ENCODE measurements around the gene HYDIN.

The HYDIN gene

GRCh38 chr16:71230122-71230845 lies at the start of gene HYDIN:
Gene HYDIN, minus strand, starts transcription at chr16:71230722. Its CDS starts 43,827 bp downstream, at chr16:71186895.
- no peak for DNase-seq (ENCODE audit: low read depth in 2 of 2)

GRCh38 chr16:71276589-71277334 lies 46.2 kb upstream of the HYDIN start:
- no peak for DNase-seq (ENCODE audit: low read depth in 2 of 2)

GRCh38 chr16:71273384-71273783 lies 42.9 kb upstream of the HYDIN start:
- no peak for DNase-seq (ENCODE audit: low read depth in 2 of 2)

GRCh38 chr16:71264299-71264698 lies 33.8 kb upstream of the HYDIN start:
- no peak for DNase-seq (ENCODE audit: low read depth in 2 of 2)

DNA sequence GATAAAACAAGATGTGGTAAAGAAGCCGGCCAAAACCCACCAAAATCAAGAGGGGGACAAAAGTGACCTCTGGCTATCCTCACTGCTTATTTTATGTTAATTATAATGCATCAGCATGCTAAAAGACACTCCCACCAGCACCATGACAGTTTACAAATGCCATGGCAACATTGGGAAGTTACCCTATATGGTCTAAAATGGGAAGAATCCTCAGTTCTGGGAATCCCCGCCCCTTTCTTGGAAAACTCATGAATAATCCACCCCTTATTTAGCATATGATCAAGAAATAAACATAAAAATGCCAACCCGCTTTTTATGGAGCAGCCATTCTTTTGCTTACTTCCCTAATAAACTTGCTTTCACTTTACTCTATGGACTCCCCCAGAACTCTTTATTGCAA lies 33.1 kb upstream of the HYDIN start:
- no peak for DNase-seq (ENCODE audit: low read depth in 2 of 2)

- no peak for DNase-seq (ENCODE audit: low read depth in 2 of 2)
Measured at GRCh38 chr16:71262391-71262790, 31.9 kb upstream of the HYDIN start.

DNA sequence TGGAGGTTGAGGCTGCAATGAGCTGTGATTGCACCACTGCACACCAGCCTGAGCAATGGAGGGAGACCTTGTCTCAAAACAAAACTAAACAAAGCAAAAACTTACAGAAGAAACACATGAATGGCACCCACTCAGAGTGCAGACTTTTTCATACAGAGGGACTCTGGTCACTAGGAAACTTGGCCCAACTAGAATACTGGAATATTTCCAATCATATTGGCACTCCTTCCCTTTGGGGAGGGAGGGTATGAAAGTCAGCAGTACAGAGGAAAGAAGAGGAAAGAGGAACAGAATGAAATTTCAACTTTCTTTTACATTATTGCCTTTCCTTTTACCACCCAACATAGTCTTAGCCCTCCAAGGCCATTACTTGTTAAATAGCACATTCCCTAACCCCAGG lies 30.5 kb upstream of the HYDIN start:
- DNase-seq (ENCODE audit: low read depth in 2 of 2): no peak

GRCh38 chr16:71259086-71259485 lies 28.6 kb upstream of the HYDIN start:
- no peak for DNase-seq (ENCODE audit: low read depth in 2 of 2)

DNA sequence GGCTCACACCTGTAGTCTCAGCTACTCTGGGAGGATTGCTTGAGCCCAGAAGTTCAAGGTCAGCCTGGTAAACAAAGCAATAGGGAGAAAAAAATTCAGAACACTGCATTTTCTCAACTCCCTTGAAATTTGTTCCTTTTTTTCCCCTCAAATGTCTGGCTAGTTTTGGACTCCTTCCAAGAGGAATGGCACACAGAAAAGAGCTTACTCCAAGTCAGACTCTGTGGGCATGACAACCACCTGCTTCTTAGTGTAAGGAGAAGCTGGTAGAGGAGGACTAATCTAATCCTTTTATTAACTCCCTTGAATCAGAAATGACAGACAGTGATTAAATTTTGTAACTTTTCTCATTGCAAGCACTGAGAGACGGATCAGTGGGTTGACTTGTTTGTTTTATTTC lies 27.9 kb upstream of the HYDIN start:
- DNase-seq (ENCODE audit: low read depth in 2 of 2): no peak

DNA sequence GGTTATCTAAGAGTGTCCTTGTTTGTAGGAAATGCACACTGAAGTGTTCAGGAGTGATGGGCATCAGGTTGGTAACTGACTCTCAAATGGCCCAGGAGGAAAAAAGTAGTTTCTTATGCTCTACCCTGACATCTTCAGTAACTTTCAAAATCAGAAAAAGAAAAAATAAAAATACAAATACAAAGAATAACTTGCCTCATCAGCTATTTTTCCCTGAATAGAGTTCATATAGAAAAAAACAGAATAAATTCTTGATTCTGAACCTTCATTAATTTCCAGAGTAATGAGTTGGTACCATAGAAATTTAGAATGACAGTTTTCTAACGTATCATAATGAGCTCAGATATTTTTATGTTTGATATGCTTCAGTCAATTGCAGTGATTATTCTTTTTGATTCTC lies 27.2 kb upstream of the HYDIN start:
- no peak for DNase-seq (ENCODE audit: low read depth in 2 of 2)

DNA sequence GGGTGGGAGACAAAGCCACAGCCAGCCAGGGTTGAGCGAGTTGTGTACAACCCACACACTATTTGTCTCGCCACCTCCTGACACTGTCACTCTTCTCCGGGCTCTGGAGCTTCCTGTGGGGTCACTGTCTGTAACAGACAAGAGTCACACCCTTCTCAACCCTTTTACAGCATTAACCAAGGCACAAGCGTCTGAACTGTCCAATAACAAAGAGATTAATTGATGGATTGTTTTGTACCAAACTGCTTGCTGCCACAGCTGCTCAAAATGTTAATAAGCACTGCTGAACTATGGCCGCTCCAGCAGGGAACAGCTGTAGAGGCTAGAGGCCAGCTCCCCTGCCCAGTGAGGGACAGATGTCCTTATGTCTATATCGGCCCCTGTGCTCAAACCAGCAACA lies 25.2 kb upstream of the HYDIN start:
- no peak for DNase-seq (ENCODE audit: low read depth in 2 of 2)

DNA sequence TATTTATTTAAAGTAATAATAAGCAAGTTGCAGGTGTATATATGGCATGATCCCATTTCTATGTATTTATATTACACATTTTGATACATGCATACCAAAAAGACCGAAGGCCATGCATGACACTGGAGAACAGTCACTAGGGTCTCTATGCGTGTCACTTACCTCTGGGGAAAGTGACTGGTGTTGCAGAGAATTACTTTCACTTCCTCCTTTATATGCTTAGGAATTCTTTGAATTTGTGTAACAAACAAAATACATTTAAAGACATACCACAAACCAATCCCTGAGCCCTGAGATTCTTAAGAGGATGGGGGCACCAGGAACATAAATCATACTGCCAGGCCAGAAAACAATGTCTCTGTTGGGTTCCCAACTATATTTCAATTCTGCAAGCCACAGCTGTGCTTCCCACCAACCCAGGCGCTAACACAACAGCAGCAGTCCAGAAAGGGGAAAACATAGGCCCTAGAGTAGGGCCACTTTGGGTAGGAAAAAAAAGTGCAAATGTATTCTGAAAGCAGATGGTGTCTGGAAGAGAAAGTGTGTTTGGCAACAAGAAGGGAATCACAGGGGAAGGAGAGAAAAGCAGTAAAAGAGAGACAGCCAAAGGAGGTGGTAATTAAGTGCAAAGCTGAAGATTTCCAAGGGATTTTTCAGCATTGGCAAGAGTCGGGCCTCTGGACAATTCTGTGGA lies 24.5 kb upstream of the HYDIN start:
- no peak for DNase-seq (ENCODE audit: low read depth in 2 of 2)

DNA sequence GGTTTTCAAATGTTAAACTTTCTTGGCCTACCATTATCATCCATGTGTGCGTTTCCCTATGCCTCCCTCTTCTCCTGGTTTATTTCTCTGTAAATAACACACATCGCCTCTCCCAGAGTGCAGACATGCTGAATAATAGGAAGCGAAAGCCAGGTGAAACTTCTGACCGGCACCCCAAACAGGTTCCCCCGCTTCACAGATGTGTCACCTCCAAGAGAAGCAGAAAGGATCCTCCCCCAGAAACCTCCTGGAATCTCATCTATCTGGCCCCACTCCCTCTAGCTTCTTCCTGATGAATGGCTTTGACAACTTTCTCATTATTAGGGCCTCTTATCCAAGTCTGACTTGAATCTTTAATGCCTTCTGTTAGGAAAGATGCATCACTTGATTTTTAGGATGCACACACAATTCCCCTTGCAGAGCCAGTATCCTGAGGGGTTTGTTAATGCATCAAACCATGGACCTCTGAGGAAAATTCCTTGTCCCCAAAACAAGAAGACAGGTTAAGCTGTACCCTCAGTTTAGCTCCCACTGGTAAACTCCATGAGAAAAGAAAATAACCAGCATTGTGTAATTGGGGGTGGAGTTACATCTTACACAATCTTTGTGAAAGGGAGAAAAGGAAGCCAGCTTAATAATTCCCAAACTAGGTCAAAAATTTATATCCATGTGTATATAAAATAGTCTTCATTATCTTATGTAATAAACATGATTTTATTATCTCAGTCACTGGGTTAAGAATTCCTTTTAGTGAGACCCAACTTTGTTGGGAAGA lies 20.1 kb upstream of the HYDIN start:
- no peak for DNase-seq (ENCODE audit: low read depth in 2 of 2)

- no peak for DNase-seq (ENCODE audit: low read depth in 2 of 2)
Measured at GRCh38 chr16:71249399-71249798, 18.9 kb upstream of the HYDIN start.

GRCh38 chr16:71247478-71247877 lies 17.0 kb upstream of the HYDIN start:
- no peak for DNase-seq (ENCODE audit: low read depth in 2 of 2)

- no peak for DNase-seq (ENCODE audit: low read depth in 2 of 2)
Measured at GRCh38 chr16:71246309-71246708, 15.8 kb upstream of the HYDIN start.

DNA sequence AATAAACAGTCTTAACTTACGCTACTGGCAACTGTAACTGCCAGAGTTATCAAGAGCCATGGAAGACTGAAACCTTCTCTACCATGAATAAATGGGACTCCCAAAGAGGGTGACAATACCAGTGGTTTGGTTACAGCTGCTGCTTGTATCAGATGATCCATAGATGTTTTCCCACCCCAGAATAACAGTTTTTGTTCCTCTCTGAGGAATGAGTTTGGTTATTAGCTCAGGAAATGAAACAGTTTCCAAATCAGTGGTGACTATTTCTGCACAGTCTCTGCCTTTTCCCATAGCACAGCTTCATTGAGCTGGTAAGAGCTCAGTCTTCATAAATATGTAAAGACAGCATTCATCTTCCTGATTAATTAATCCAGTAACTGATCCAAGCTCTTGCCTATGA lies 14.0 kb upstream of the HYDIN start:
- DNase-seq (ENCODE audit: low read depth in 2 of 2): no peak

GRCh38 chr16:71242601-71243000 lies 12.1 kb upstream of the HYDIN start:
- no peak for DNase-seq (ENCODE audit: low read depth in 2 of 2)

- DNase-seq (ENCODE audit: low read depth in 2 of 2): no peak
Measured at GRCh38 chr16:71242036-71242435, 11.5 kb upstream of the HYDIN start.

DNA sequence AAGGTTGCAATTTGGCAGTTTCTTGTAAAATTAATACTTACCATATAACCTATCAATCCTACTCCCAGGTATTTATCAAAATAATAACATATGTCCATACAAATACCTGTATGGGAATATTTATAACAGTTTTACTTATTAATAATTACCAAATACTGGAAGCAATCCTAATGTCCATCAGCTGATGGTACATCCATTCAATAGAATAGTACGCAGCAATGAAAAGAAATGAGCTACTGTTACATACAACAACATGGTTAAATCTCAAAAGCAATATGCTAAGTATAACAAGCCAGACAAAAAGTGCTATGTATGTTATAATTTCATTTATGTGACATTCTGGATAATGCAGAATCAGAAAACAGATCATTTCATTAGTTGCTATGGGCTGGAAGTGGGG lies 1.2 kb downstream of the HYDIN start:
- DNase-seq (ENCODE audit: low read depth in 2 of 2): no peak

DNA sequence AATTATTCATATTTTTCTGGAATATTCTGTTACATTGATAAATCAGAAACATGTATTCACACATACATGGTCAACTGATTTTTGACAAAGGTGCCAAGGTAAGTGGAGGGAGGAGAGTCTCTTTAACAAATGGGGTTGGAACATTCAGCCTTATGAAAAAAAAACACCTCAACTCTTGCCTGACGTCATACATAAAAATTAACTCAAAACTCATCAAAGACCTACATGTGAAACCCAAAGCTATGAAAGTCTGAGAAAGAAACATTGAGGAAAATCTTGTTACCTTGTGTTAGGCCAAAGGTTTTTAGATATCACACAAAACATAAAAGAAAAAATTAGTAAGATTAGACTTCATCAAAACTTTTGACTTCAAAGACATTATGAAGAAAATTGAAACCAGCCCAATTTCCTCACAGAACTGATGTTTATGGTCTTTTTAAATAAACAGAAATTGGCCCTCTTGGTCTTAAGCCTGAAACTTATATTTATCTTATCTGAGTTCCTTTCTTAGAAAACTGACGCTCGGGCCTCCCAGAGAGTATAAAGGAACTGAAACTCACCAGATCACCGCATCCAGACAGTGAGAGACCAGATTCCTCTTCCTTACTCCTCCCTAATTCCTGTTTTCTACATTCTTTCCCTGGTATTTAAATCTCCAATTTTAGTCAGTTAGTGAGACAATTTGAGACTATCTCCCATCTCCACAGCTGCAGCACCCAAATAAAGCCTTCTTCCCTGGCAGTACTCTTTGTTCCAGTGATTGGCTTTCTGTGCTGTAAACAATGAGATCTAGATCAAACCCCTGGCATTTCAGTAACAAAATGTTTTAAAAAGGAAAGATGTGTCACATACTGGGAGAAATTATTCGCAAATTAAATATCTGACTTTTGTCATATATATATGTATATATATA lies 4.0 kb downstream of the HYDIN start:
- no peak for DNase-seq (ENCODE audit: low read depth in 2 of 2)

Data from stimulated activated CD8-positive, alpha-beta memory T cell treated with anti-CD3 and anti-CD28 coated beads, Interleukin-7, amount 100 ng/mL, for 4 hours (primary cell).